HepG2 (cell line): ENCODE data around the gene TTPAL. TPM values are rescaled to one million over a fixed set of nuclear protein-coding genes. Genes with fewer than 3 reads are reported as not detected.

Experiments used
- AGO2 ChIP-seq: fragments of 200-400 bp; formaldehyde crosslinking; optimal IDR thresholded peaks from 2 replicates; pipeline ENCODE3; 2017; ENCODE audit warnings: mild to moderate bottlenecking, low read depth, low read length, moderate library complexity
- ATF7-NPFF ChIP-seq: sonication (generic); formaldehyde crosslinking; IDR thresholded peaks from 2 replicates; pipeline ENCODE4 v1.8.1; 2023; ENCODE audit warnings: mild to moderate bottlenecking, low read depth, missing genetic modification reagents, moderate library complexity
- CREB1 ChIP-seq, 2 experiments: fragments of 450-650 bp in 1 of 2; IDR thresholded peaks; 2 replicates each; pipeline ENCODE4 v1.6.1; 2016 to 2017; ENCODE audit warnings: control low read depth in 1 of 2, mild to moderate bottlenecking in 1 of 2, missing compliant biosample characterization in 1 of 2, missing genetic modification characterization in 1 of 2
- HOXA7 ChIP-seq: sonication (generic); formaldehyde crosslinking; IDR thresholded peaks from 2 replicates; pipeline ENCODE4 v1.8.1; 2022; ENCODE audit warnings: mild to moderate bottlenecking, missing genetic modification reagents, moderate library complexity
- LCORL ChIP-seq, 2 experiments: fragments of 450-650 bp in 1 of 2; sonication (generic) in 1 of 2; formaldehyde crosslinking in 1 of 2; IDR thresholded peaks; 2 replicates each; pipeline versions ENCODE4 v1.5.0 to v1.6.1; 2017 to 2020; ENCODE audit warnings: antibody characterized with exemption in 1 of 2, missing genetic modification reagents in 1 of 2
- MAZ ChIP-seq, 2 experiments: sonication (generic) in 1 of 2; formaldehyde crosslinking in 1 of 2; IDR thresholded peaks; 2 replicates each; pipeline versions ENCODE4 v1.5.0 to v1.6.1; 2012 to 2020; ENCODE audit warnings: low read depth in 2 of 2, mild to moderate bottlenecking in 2 of 2, borderline replicate concordance in 1 of 2, improper control_type of control experiment in 1 of 2, low read length in 1 of 2, missing genetic modification reagents in 1 of 2, moderate library complexity in 1 of 2
- NR1H2 ChIP-seq: sonication (generic); formaldehyde crosslinking; IDR thresholded peaks from 2 replicates; pipeline ENCODE4 v1.8.1; 2022; ENCODE audit warnings: low read depth, missing genetic modification reagents, borderline replicate concordance
- SMARCC2 ChIP-seq: fragments of 450-650 bp; IDR thresholded peaks from 2 replicates; pipeline ENCODE4 v1.6.1; 2017; ENCODE audit warnings: antibody characterized with exemption, mild to moderate bottlenecking
- SRSF4 ChIP-seq: fragments of 200-400 bp; formaldehyde crosslinking; IDR thresholded peaks from one replicate; pipeline ENCODE4 v1.6.1; 2018; ENCODE audit warnings: mild to moderate bottlenecking, low read depth, low read length, moderate library complexity; ENCODE audit not compliant: poor library complexity, severe bottlenecking
- ZC3H4 ChIP-seq: sonication (generic); formaldehyde crosslinking; IDR thresholded peaks from 2 replicates; pipeline ENCODE4 v1.4.0; 2020; ENCODE audit warnings: missing genetic modification reagents, borderline replicate concordance
- ZNF547 ChIP-seq: sonication (generic); formaldehyde crosslinking; IDR thresholded peaks from 2 replicates; pipeline ENCODE4 v1.5.1; 2020; ENCODE audit warnings: mild to moderate bottlenecking, missing genetic modification reagents
- ZNF550 ChIP-seq: sonication (generic); formaldehyde crosslinking; IDR thresholded peaks from 2 replicates; pipeline ENCODE4 v1.4.0; 2020; ENCODE audit warnings: mild to moderate bottlenecking, missing genetic modification reagents, borderline replicate concordance
- ZNF782 ChIP-seq: sonication (generic); formaldehyde crosslinking; IDR thresholded peaks from 2 replicates; pipeline ENCODE4 v1.4.0; 2020; ENCODE audit warnings: missing genetic modification reagents, mild to moderate bottlenecking, borderline replicate concordance
- ZNF788 ChIP-seq: sonication (generic); formaldehyde crosslinking; IDR thresholded peaks from 2 replicates; pipeline ENCODE4 v1.5.0; 2020; ENCODE audit warnings: mild to moderate bottlenecking, missing genetic modification reagents, borderline replicate concordance
- polyA plus RNA-seq, 8 experiments: library from polyadenylated mRNA; depleted of rRNA in 3 of 8; stranded (reverse) in 7 of 8; unstranded in 1 of 8; fragments of >200 nt; fragmentation: Illumina TruSeq in 4 of 8; extraction: Trizol in 4 of 8; gene quantifications; 2 replicates each; pipeline versions ENCODE4 v1.2.1 to v1.2.3, GENCODE V29; 2011 to 2016; ENCODE audit warnings: low read depth in 4 of 8, missing spikeins in 1 of 8, mixed read lengths in 1 of 8; ENCODE audit not compliant: insufficient read depth in 1 of 8
- total RNA-seq, 5 experiments: library from RNA; depleted of rRNA; stranded (reverse); fragments of >200 nt; fragmentation: Illumina TruSeq; extraction: Trizol; gene quantifications; 2 replicates each; pipeline ENCODE4 v1.2.3, GENCODE V29; 2016; ENCODE audit warnings: low read depth in 1 of 5
- TF ChIP-seq, protein P1 (sequence below): sonication (generic); formaldehyde crosslinking; IDR thresholded peaks from 2 replicates; pipeline ENCODE4 v1.5.1; 2020; ENCODE audit warnings: mild to moderate bottlenecking, moderate library complexity, missing genetic modification reagents
- TF ChIP-seq, protein P2 (sequence below): sonication (generic); formaldehyde crosslinking; IDR thresholded peaks from 2 replicates; pipeline ENCODE4 v1.9.0; 2021; ENCODE audit warnings: missing genetic modification reagents, borderline replicate concordance
- TF ChIP-seq, protein P3 (sequence below): IDR thresholded peaks from 2 replicates; pipeline ENCODE4 v1.6.1; 2016
- TF ChIP-seq, protein P4 (sequence below): sonication (generic); formaldehyde crosslinking; IDR thresholded peaks from 2 replicates; pipeline ENCODE4 v1.4.0; 2020; ENCODE audit warnings: missing genetic modification reagents

The TTPAL gene
- total and polyA plus RNA-seq, 2 of the 13 experiments (the other 11 are each of a cell fraction or from before 2014, with no cell fraction given), result 4.3 to 18.8 TPM

DNA sequence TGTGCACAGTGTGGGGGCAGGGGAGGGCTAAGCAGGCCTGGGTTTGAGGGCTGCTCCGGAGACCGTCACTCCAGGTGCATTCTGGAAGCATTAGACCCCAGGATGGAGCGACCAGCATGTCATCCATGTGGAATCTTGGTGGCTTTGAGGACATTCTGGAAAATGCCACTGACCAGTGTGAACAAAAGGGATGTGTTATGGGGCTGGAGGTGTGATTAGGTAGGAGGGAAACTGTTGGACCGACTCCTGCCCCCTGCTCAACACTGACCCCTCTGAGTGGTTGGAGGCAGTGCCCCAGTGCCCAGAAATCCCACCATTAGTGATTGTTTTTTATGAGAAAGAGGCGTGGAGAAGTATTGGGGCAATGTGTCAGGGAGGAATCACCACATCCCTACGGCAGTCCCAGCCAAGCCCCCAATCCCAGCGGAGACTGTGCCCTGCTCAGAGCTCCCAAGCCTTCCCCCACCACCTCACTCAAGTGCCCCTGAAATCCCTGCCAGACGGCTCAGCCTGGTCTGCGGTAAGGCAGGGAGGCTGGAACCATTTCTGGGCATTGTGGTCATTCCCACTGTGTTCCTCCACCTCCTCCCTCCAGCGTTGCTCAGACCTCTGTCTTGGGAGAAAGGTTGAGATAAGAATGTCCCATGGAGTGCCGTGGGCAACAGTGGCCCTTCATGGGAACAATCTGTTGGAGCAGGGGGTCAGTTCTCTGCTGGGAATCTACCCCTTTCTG lies 44.0 kb upstream of the TTPAL start (continued):
- TF ChIP-seq, protein P1, sequence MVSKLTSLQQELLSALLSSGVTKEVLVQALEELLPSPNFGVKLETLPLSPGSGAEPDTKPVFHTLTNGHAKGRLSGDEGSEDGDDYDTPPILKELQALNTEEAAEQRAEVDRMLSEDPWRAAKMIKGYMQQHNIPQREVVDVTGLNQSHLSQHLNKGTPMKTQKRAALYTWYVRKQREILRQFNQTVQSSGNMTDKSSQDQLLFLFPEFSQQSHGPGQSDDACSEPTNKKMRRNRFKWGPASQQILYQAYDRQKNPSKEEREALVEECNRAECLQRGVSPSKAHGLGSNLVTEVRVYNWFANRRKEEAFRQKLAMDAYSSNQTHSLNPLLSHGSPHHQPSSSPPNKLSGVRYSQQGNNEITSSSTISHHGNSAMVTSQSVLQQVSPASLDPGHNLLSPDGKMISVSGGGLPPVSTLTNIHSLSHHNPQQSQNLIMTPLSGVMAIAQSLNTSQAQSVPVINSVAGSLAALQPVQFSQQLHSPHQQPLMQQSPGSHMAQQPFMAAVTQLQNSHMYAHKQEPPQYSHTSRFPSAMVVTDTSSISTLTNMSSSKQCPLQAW (CRISPR knock-in tag), result peak; percentile 68; the same call in 1 of the 2 replicates
- TF ChIP-seq ZNF550 (CRISPR knock-in tag) (0 out of 2 replicates have a peak, but pooled peaks have one; percentile 92), AGO2 (peak; percentile 97), ZNF782 (no peak; the same call in 1 of the 2 replicates), ATF7-NPFF (CRISPR knock-in tag) (peak; percentile 71; the same call in 1 of the 2 replicates), SMARCC2 (no peak), ZNF788 (CRISPR knock-in tag) (0 out of 2 replicates have a peak, but pooled peaks have one; percentile 52), MAZ (IDR thresholded peaks at IDR 0.05; ENCODE audit: borderline replicate concordance, low read depth, low read length) (no peak), MAZ (CRISPR knock-in tag; IDR thresholded peaks at IDR 0.05; ENCODE audit: low read depth) (peak; percentile 32), ZC3H4 (CRISPR knock-in tag) (0 out of 2 replicates have a peak, but pooled peaks have one; percentile 20), CREB1 (IDR thresholded peaks at IDR 0.05) (no peak), CREB1 (CRISPR knock-in tag; IDR thresholded peaks at IDR 0.05) (0 out of 2 replicates have a peak, but pooled peaks have one; percentile 16), SRSF4 (no peak), HOXA7 (CRISPR knock-in tag) (no peak), NR1H2 (CRISPR knock-in tag) (0 out of 2 replicates have a peak, but pooled peaks have one; percentile 29), LCORL (IDR thresholded peaks at IDR 0.05) (no peak), LCORL (CRISPR knock-in tag; IDR thresholded peaks at IDR 0.05) (0 out of 2 replicates have a peak, but pooled peaks have one; percentile 14), ZNF547 (CRISPR knock-in tag) (no peak)
- TF ChIP-seq, protein P2, sequence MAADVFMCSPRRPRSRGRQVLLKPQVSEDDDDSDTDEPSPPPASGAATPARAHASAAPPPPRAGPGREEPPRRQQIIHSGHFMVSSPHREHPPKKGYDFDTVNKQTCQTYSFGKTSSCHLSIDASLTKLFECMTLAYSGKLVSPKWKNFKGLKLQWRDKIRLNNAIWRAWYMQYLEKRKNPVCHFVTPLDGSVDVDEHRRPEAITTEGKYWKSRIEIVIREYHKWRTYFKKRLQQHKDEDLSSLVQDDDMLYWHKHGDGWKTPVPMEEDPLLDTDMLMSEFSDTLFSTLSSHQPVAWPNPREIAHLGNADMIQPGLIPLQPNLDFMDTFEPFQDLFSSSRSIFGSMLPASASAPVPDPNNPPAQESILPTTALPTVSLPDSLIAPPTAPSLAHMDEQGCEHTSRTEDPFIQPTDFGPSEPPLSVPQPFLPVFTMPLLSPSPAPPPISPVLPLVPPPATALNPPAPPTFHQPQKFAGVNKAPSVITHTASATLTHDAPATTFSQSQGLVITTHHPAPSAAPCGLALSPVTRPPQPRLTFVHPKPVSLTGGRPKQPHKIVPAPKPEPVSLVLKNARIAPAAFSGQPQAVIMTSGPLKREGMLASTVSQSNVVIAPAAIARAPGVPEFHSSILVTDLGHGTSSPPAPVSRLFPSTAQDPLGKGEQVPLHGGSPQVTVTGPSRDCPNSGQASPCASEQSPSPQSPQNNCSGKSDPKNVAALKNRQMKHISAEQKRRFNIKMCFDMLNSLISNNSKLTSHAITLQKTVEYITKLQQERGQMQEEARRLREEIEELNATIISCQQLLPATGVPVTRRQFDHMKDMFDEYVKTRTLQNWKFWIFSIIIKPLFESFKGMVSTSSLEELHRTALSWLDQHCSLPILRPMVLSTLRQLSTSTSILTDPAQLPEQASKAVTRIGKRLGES (CRISPR knock-in tag), result peak; percentile 25; the same call in 1 of the 2 replicates
- TF ChIP-seq, protein P3, sequence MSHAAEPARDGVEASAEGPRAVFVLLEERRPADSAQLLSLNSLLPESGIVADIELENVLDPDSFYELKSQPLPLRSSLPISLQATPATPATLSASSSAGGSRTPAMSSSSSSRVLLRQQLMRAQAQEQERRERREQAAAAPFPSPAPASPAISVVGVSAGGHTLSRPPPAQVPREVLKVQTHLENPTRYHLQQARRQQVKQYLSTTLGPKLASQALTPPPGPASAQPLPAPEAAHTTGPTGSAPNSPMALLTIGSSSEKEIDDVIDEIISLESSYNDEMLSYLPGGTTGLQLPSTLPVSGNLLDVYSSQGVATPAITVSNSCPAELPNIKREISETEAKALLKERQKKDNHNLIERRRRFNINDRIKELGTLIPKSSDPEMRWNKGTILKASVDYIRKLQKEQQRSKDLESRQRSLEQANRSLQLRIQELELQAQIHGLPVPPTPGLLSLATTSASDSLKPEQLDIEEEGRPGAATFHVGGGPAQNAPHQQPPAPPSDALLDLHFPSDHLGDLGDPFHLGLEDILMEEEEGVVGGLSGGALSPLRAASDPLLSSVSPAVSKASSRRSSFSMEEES (CRISPR knock-in tag), result 0 out of 2 replicates have a peak, but pooled peaks have one; percentile 18
- TF ChIP-seq, protein P4, sequence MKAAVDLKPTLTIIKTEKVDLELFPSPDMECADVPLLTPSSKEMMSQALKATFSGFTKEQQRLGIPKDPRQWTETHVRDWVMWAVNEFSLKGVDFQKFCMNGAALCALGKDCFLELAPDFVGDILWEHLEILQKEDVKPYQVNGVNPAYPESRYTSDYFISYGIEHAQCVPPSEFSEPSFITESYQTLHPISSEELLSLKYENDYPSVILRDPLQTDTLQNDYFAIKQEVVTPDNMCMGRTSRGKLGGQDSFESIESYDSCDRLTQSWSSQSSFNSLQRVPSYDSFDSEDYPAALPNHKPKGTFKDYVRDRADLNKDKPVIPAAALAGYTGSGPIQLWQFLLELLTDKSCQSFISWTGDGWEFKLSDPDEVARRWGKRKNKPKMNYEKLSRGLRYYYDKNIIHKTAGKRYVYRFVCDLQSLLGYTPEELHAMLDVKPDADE (CRISPR knock-in tag), result no peak
